Left ventricle myocardium superior (tissue), 1 donor: ENCODE measurements around the gene CCDC82. TPM values are rescaled to one million over a fixed set of nuclear protein-coding genes. Genes with fewer than 3 reads are reported as not detected.
A peak's percentile ranks its signal among the peaks of the same experiment; 100 is the strongest.

ENCODE experiments used
- ATAC-seq: fragments of 200-7000 bp; cut with Tn5 transposase; one replicate; pipeline ENCODE4 v1.9.1; 2020; ENCODE audit warnings: mild to moderate bottlenecking, moderate library complexity
- DNase-seq: peaks from one replicate; pipeline ENCODE4 v3.0.0-alpha.2; 2020
- intact Hi-C: fragments of 100-400 bp; cut with micrococcal nuclease; formaldehyde crosslinking; loops from one replicate; pipeline ENCODE4 v1.11.0; 2022
- microRNA-seq: library from miRNA; unstranded; fragments of <30 nt; microRNA quantifications from one replicate; pipeline ENCODE4 v1.2.0, GENCODE V29; 2020; ENCODE audit warnings: borderline number of aligned reads
- total RNA-seq: library from RNA; stranded (reverse); fragmentation: NEBNext Ultra II Directional; extraction: Animal tissue kit (Norgen Biotek cat#: 25700); gene quantifications from one replicate; pipeline ENCODE4 v1.2.1, GENCODE V29; 2021
- donor health status: DM: no; HTN: yes; CAD: no; lungs with severe emphysema.

Gene CCDC82
- total RNA-seq, 1 donor from 2014 or later, result 14.1 TPM

DNA sequence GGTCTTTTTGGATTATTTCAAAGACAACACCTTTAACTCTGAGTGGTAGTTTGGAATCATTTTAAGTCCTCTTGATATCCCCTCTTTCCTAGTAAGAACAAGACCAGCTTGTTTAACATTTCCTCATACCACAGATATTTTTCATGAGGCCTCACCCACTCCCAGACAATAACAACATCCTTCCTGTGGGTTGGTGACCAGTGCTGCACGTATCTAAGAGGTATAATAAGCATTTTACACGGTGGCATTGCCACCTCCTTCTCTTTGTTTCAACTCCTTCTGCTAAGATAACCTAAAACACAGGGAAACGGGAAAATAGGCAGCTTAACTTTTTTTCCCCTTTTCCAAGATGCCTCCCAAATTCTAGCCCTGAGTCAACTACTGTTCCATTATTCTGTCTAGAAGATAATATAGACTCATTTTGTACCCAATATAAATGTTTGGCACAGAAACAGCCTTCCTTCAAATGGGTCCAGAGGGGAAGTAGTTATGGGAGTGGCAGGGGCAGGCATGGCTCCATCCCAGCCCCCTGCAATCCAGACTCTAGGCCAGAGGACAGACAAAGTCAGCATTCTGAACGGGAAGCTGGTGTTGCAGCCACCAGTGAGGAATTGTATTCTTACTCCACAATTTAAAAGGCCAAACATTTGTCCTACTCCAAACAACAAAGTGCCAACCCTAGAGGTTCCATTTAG is 75.2 kb downstream of the CCDC82 start:
- ATAC-seq (peak; percentile 77), DNase-seq (peak; percentile 42)

GRCh38 chr11:96313163-96313562 is 76.5 kb downstream of the CCDC82 start:
- intact Hi-C loops, result no loop called here
- DNase-seq (no peak), ATAC-seq (no peak)

More for the DNA sequence above, 75.2 kb downstream of the CCDC82 start:
- intact Hi-C loops, result no loop called here

DNA sequence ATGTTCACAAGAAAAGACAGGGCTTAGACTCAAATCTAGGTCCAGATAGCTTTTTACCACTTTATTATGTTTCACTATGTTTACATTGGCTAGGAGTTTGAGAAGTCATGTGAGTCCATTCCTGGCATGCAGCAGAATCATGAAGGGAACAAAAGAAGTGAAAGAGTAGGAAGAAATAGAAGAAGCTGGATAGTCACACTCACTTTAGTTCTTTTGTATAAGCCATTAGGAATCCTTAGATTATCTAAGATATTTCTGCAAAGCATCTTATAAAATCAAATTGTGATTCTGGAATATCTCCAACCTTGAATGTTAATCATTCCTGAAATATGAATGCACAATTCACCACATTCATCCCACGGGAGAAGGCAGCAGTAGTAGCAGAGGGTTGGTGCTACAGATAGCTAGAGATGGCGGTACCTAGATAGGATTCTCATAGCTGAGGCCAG is 78.6 kb downstream of the CCDC82 start:
- ATAC-seq (no peak), DNase-seq (no peak)
- intact Hi-C loops, result no loop called here

- intact Hi-C loops, result no loop called here
- DNase-seq, result no peak
- ATAC-seq, result no peak
Measured at GRCh38 chr11:96310236-96310635, 79.5 kb downstream of the CCDC82 start.

DNA sequence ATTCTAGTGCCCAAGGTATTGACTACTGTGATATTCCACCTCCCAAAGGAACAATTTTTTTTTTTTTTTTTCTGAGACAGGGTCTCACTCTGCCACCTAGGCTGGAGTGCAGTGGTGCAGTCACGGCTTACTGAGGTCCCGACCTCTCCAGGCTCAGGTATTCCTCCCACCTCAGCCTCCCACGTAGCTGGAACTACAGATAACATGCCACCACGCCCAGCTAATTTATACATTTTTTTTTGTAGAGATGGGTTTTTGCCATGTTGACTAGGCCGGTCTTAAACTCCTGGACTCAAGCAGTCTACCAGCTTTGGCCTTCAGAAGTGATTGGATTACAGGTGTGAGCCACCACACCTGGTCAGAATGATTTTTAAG is 80.1 kb downstream of the CCDC82 start:
- intact Hi-C loops, result no loop called here
- DNase-seq, result no peak

GRCh38 chr11:96309016-96309642 is 80.6 kb downstream of the CCDC82 start:
- ATAC-seq (no peak), DNase-seq (no peak)
- intact Hi-C loops, result no loop called here

More for the DNA sequence above, 80.1 kb downstream of the CCDC82 start:
- ATAC-seq, result no peak

DNA sequence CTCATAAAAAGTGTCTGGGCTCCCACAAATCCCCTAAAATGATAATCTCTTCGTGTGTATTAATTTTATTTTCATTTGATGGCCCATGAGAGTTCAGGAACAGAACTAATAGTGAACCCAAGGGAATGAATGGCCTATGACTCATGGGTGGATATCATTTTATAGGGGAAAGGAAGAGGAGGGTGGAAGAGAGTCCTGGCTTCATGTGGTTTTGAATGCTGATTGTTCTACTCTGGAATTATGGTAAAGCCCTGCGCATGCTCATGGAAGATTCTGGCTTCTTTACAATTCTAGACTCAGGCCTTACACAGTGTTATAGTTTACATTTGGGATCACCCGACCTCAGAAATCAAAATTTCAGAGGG is 82.0 kb downstream of the CCDC82 start:
- ATAC-seq (peak; percentile 37), DNase-seq (no peak)
- intact Hi-C loops, result no loop called here

- intact Hi-C loops, result no loop called here
- peak; percentile 95 for ATAC-seq
- peak; percentile 49 for DNase-seq
Measured at GRCh38 chr11:96306933-96307775, 82.6 kb downstream of the CCDC82 start.

DNA sequence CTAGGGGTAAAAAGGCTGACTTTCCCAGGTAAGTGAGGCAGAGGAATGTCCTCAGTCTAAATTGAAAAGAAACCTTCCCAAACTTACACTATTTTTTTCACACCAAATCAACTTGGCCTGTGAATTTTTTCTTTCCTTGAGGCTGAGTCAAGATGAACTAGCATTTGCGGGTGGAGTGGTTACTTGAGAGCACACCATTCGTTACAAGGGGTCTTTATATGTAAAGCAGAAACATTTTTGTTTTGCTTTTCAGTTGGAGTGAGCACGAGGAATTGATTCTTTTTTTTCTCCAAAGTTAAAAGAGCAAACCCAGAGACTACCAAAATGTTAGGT is 83.1 kb downstream of the CCDC82 start:
- ATAC-seq, result no peak
- no peak for DNase-seq

DNA sequence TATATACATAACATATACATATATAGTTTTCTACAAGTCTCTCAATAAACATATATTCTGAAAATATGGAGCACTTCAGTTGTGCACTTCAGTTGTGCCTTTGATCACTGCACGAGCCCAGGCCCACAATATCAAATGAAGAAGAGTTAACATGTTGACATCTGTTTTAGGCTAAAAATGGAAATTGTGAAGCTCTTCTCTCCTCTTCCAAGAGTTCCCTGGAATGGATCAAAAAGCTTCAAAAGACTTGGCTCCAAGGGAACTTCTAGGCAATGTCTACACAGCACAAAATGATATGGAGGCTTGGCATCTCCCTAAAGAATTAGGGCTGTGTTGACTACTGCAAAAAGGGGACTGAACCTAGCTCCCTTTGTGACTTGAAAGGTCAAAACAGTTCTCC is 83.6 kb downstream of the CCDC82 start:
- ATAC-seq (no peak), DNase-seq (no peak)
- intact Hi-C loops, result no loop called here

More for the DNA sequence above, 83.1 kb downstream of the CCDC82 start:
- intact Hi-C loops, result no loop called here

DNA sequence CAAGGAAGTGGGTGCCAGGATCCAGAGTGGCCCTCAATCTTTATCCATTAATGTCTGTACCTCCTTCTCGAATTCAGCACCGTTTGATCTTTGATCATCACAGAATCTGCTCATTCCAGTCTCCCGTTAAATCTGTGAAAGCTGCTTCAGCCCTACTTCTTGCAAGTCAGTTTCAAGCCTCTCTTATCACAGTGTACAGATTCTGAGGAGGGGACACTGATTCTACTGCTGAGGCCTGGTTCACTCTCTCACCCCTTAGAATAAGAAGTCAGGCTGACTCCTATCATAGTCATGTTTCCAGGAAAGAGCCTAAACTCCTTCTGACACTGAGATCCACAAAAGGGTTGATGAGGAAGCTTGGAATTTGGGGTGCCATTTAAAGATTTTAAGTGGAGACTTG is 85.7 kb downstream of the CCDC82 start:
- ATAC-seq (no peak), DNase-seq (no peak)
- intact Hi-C loops, result no loop called here

- ATAC-seq (peak; percentile 30), DNase-seq (no peak)
- intact Hi-C loops, result no loop called here
Measured at GRCh38 chr11:96303064-96303463, 86.6 kb downstream of the CCDC82 start.

Small RNA genes within 50 kb of the gene (microRNA-seq; reads per million reads assigned to microRNA genes)
- not detected for gene MIR1260B

Other genes with a start within 250 kb of the CCDC82 start
- gene MAML2, start 46.7 kb downstream of the CCDC82 start, total RNA-seq, result 4.1 TPM
- 5.5 TPM for gene JRKL, start 101 bp upstream of the CCDC82 start, total RNA-seq